A673 (cell line): Measurements from ENCODE around the gene SIAH2. TPM values are rescaled to one million over a fixed set of nuclear protein-coding genes. Genes with fewer than 3 reads are reported as not detected.

Experiments used
- BruUV-seq: library from RNA; stranded (reverse); fragments of 400-500 nt; replicated peaks from 2 replicates; lab custom pipeline; 2021; lab: Mats Ljungman, UMichigan
- CTCF ChIA-PET: fragments of 300-600 bp; sonication (Branson Sonifier 250); formaldehyde crosslinking; loops from one replicate; lab custom pipeline; 2022; ENCODE audit warnings: antibody characterized with exemption; lab: Charles Lee
- POLR2A ChIA-PET: fragments of 300-600 bp; sonication (Branson Sonifier 250); formaldehyde crosslinking; loops from one replicate; lab custom pipeline; 2022; ENCODE audit warnings: antibody characterized with exemption; ENCODE audit not compliant: low non-redundant PET; lab: Charles Lee
- DNase-seq: peaks from one replicate; pipeline ENCODE4 v3.0.0-alpha.2; 2015; ENCODE audit warnings: low spot score
- H3K27ac ChIP-seq: fragments of 200-600 bp; sonication (generic); 2 replicates; pipeline ENCODE4 v1.5.1; 2016; ENCODE audit warnings: mixed run types, low read depth, mild to moderate bottlenecking, mixed read lengths, antibody characterized with exemption, low read length; ENCODE audit not compliant: poor library complexity, severe bottlenecking
- H3K27me3 ChIP-seq: fragments of 200-600 bp; sonication (generic); replicated peaks from 2 replicates; pipeline ENCODE4 v1.6.1; 2017; ENCODE audit warnings: mixed run types, low read depth, mild to moderate bottlenecking, mixed read lengths, antibody characterized with exemption, low read length; ENCODE audit not compliant: insufficient read depth, poor library complexity
- H3K36me3 ChIP-seq: fragments of 200-600 bp; sonication (generic); 2 replicates; pipeline ENCODE4 v1.6.1; 2016; ENCODE audit warnings: mixed run types, mild to moderate bottlenecking, mixed read lengths, antibody characterized with exemption, low read length; ENCODE audit not compliant: insufficient read depth, poor library complexity, severe bottlenecking
- H3K4me1 ChIP-seq: fragments of 200-600 bp; sonication (generic); 2 replicates; pipeline ENCODE4 v1.6.1; 2017; ENCODE audit warnings: mixed run types, mild to moderate bottlenecking, mixed read lengths, antibody characterized with exemption, low read length; ENCODE audit not compliant: insufficient read depth, poor library complexity, severe bottlenecking
- H3K4me3 ChIP-seq: fragments of 200-600 bp; sonication (generic); 2 replicates; pipeline ENCODE4 v1.5.1; 2016; ENCODE audit warnings: low read depth, mixed run types, mild to moderate bottlenecking, mixed read lengths, low read length; ENCODE audit not compliant: poor library complexity, severe bottlenecking
- H3K9me3 ChIP-seq: fragments of 200-600 bp; sonication (generic); 2 replicates; pipeline ENCODE4 v1.6.1; 2016; ENCODE audit warnings: mixed run types, low read depth, mild to moderate bottlenecking, mixed read lengths, antibody characterized with exemption, low read length; ENCODE audit not compliant: poor library complexity, severe bottlenecking
- EZH2 ChIP-seq: fragments of 200-600 bp; sonication (generic); IDR thresholded peaks from 2 replicates; pipeline ENCODE4 v1.6.1; 2017; ENCODE audit warnings: borderline replicate concordance, low read depth, mild to moderate bottlenecking, mixed read lengths, antibody characterized with exemption, low read length; ENCODE audit not compliant: poor library complexity, severe bottlenecking
- intact Hi-C: fragments of 100-400 bp; cut with micrococcal nuclease; formaldehyde crosslinking; loops from one replicate; pipeline ENCODE4 v1.10.0; 2022; ENCODE audit not compliant: unreplicated experiment
- total RNA-seq: library from RNA; stranded (reverse); gene quantifications from 2 replicates; pipeline ENCODE4 v1.2.3, GENCODE V29; 2021
- TF ChIP-seq, protein P1 (sequence below): fragments of 300-800, 200-600 bp; sonication (generic); conservative IDR thresholded peaks from 2 replicates; pipeline ENCODE4 v1.5.1; 2017; ENCODE audit warnings: low read depth, mild to moderate bottlenecking, antibody characterized with exemption, low read length, moderate library complexity, mixed read lengths

The SIAH2 gene
- total RNA-seq, 1 experiment from 2014 or later: 26.8 TPM

GRCh38 chr3:150742141-150742523, 20.8 kb downstream of the SIAH2 start:
- no TSS peak for BruUV-seq
- Histone ChIP-seq H3K4me1 (peaks cover 90% of the 10 kb centered on the region), H3K27ac (peak overlapping the region; percentile 90), H3K4me3 (no peak overlapping the region), H3K36me3 (no peaks in the 10 kb centered on the region), H3K27me3 (no peaks in the 10 kb centered on the region), H3K9me3 (no peaks in the 10 kb centered on the region)
- TF ChIP-seq EZH2: no peak
- TF ChIP-seq, protein P1, sequence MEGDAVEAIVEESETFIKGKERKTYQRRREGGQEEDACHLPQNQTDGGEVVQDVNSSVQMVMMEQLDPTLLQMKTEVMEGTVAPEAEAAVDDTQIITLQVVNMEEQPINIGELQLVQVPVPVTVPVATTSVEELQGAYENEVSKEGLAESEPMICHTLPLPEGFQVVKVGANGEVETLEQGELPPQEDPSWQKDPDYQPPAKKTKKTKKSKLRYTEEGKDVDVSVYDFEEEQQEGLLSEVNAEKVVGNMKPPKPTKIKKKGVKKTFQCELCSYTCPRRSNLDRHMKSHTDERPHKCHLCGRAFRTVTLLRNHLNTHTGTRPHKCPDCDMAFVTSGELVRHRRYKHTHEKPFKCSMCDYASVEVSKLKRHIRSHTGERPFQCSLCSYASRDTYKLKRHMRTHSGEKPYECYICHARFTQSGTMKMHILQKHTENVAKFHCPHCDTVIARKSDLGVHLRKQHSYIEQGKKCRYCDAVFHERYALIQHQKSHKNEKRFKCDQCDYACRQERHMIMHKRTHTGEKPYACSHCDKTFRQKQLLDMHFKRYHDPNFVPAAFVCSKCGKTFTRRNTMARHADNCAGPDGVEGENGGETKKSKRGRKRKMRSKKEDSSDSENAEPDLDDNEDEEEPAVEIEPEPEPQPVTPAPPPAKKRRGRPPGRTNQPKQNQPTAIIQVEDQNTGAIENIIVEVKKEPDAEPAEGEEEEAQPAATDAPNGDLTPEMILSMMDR: no peak
- CTCF ChIA-PET: no interaction called here
- intact Hi-C loops: no loop called here
- DNase-seq: no peak
- POLR2A ChIA-PET: no interaction called here

DNA sequence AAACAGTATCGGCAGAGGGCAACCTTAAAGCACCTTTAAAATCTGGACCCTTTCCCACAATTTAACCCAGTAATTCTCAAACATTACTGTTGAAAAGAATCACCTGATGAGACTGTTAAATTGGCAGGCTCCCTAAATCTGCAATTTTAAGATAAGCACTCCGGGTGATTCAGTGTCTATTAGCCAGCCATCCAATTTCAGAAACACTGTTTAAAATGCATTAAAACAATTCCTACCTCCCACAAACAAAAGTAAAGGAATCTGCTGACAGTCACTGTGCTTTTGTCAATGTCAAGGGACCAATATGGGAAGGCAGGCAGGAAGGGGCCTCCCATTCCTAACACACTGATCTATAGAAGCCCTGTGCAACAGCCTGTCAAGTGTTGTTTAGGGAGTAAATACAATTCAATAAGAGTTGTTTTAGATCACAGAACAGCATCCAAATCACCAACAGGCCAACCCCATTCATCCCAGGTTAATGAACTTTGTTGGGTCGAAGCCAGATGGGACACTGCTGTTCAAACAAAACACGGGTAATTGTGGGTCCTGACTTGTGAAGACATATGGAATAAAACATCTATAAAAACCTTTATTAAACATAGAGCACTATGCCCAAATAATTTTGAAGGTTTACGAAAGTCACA, 21.4 kb downstream of the SIAH2 start:
- TF ChIP-seq, protein P1: no peak
- no peak for TF ChIP-seq EZH2
- peak; percentile 26 for DNase-seq
- peaks cover 90% of the 10 kb centered on the region for H3K4me1 ChIP-seq
- no peaks in the 10 kb centered on the region for H3K9me3 ChIP-seq
- ChIA-PET CTCF (no interaction called here), POLR2A (no interaction called here)
- no peaks in the 10 kb centered on the region for H3K36me3 ChIP-seq
- intact Hi-C loops: no loop called here
- H3K4me3 ChIP-seq: no peak overlapping the region
- H3K27me3 ChIP-seq: no peaks in the 10 kb centered on the region
- BruUV-seq: no TSS peak
- peak overlapping the region; percentile 90 for H3K27ac ChIP-seq

- no peak for DNase-seq
- Histone ChIP-seq H3K27ac (peak overlapping the region; percentile 90), H3K4me3 (no peak overlapping the region), H3K4me1 (peaks cover 92% of the 10 kb centered on the region), H3K36me3 (no peaks in the 10 kb centered on the region), H3K9me3 (no peaks in the 10 kb centered on the region), H3K27me3 (no peaks in the 10 kb centered on the region)
- no peak for TF ChIP-seq EZH2
- TF ChIP-seq, protein P1: no peak
- ChIA-PET POLR2A (no interaction called here), CTCF (no interaction called here)
- BruUV-seq: no TSS peak
- intact Hi-C loops: no loop called here
Observed at GRCh38 chr3:150740733-150741496, 22.1 kb downstream of the SIAH2 start.
